Activated CD8-positive, alpha-beta T cell treated with anti-CD3 and anti-CD28 coated beads for 36 hours (primary cell): ENCODE measurements around the gene LATS1. TPM values are rescaled to one million over a fixed set of nuclear protein-coding genes. Genes with fewer than 3 reads are reported as not detected.

Source experiments
- ATAC-seq: fragments of 200-7000 bp; cut with Tn5 transposase; one replicate; pipeline ENCODE4 v1.10.0; 2021; ENCODE audit warnings: mild to moderate bottlenecking, moderate library complexity
- CTCF ChIA-PET: fragments of 350-600 bp; sonication (Branson Sonifier 250); formaldehyde crosslinking; loops from one replicate; lab custom pipeline; 2021; ENCODE audit warnings: antibody characterized with exemption; lab: Charles Lee
- POLR2A ChIA-PET: fragments of 350-600 bp; sonication (Branson Sonifier 250); formaldehyde crosslinking; loops from one replicate; lab custom pipeline; 2021; ENCODE audit warnings: antibody characterized with exemption; lab: Charles Lee
- DNase-seq: peaks from one replicate; pipeline ENCODE4 v3.0.0-alpha.2; 2020
- H3K27ac Mint-ChIP-seq: one replicate; pipeline ENCODE4 v1.8.0; 2021; ENCODE audit warnings: mild to moderate bottlenecking, mixed read lengths
- H3K27me3 Mint-ChIP-seq: one replicate; pipeline ENCODE4 v1.8.0; 2021; ENCODE audit warnings: mixed read lengths
- H3K36me3 Mint-ChIP-seq: one replicate; pipeline ENCODE4 v1.8.0; 2021; ENCODE audit warnings: low read depth, mixed read lengths
- H3K4me1 Mint-ChIP-seq: one replicate; pipeline ENCODE4 v1.8.0; 2021; ENCODE audit warnings: low read depth, mixed read lengths
- H3K4me3 Mint-ChIP-seq: one replicate; pipeline ENCODE4 v1.8.0; 2021; ENCODE audit warnings: mild to moderate bottlenecking, moderate library complexity, mixed read lengths
- H3K9me3 Mint-ChIP-seq: one replicate; pipeline ENCODE4 v1.8.0; 2021; ENCODE audit warnings: mixed read lengths
- CTCF ChIP-seq: fragments of 200-600 bp; IDR thresholded peaks from one replicate; pipeline ENCODE4 v1.8.0; 2022; ENCODE audit warnings: antibody characterized with exemption, mild to moderate bottlenecking
- intact Hi-C: fragments of 100-400 bp; cut with micrococcal nuclease; formaldehyde crosslinking; loops from one replicate; pipeline ENCODE4 v1.10.0; 2022
- total RNA-seq, 2 experiments: library from RNA; stranded (reverse); gene quantifications; one replicate each; pipeline ENCODE4 v1.2.3, GENCODE V29; 2021

The LATS1 gene
- total RNA-seq, 2 experiments from 2014 or later: 21.1 to 21.2 TPM

GRCh38 chr6:149660028-149660427, 57.9 kb downstream of the LATS1 start:
- H3K27ac Mint-ChIP-seq: no peak overlapping the region
- peaks cover 8% of the 10 kb centered on the region for H3K4me1 Mint-ChIP-seq
- intact Hi-C loops: no loop called here
- CTCF ChIA-PET: interaction anchor here (0.6 to 1.0 kb wide), 3 partner anchors 25 to 951 kb away, joined by 3 read pairs; no protein-coding TSS in a partner anchor
- DNase-seq (no peak), ATAC-seq (no peak)
- no peak overlapping the region for H3K4me3 Mint-ChIP-seq
- no peak for TF ChIP-seq CTCF
- H3K27me3 Mint-ChIP-seq: no peaks in the 10 kb centered on the region
- no peaks in the 10 kb centered on the region for H3K9me3 Mint-ChIP-seq
- H3K36me3 Mint-ChIP-seq: peaks cover 22% of the 10 kb centered on the region
- POLR2A ChIA-PET: interaction anchor here (0.7 to 1.4 kb wide), 4 partner anchors 9 to 13 kb away, joined by 3 to 6 read pairs (median 4); partner anchors contain the start of gene KATNA1

GRCh38 chr6:149657441-149657840, 60.5 kb downstream of the LATS1 start:
- peaks cover 8% of the 10 kb centered on the region for H3K4me1 Mint-ChIP-seq
- DNase-seq: no peak
- CTCF ChIA-PET: no interaction called here

GRCh38 chr6:149651056-149651455, 66.8 kb downstream of the LATS1 start:
- intact Hi-C loops: no loop called here
- H3K27ac Mint-ChIP-seq: no peak overlapping the region
- ATAC-seq (no peak), DNase-seq (no peak)
- ChIA-PET CTCF (no interaction called here), POLR2A (interaction anchor here (1.0 to 1.2 kb wide), 2 partner anchors 8 to 9 kb away, joined by 3 to 4 read pairs; no protein-coding TSS in a partner anchor)
- H3K36me3 Mint-ChIP-seq: no peaks in the 10 kb centered on the region
- H3K4me1 Mint-ChIP-seq: peaks cover 12% of the 10 kb centered on the region
- H3K9me3 Mint-ChIP-seq: no peaks in the 10 kb centered on the region
- H3K4me3 Mint-ChIP-seq: no peak overlapping the region
- no peak for TF ChIP-seq CTCF
- no peaks in the 10 kb centered on the region for H3K27me3 Mint-ChIP-seq

More at GRCh38 chr6:149657441-149657840, 60.5 kb downstream of the LATS1 start:
- POLR2A ChIA-PET: no interaction called here
- ATAC-seq: no peak
- TF ChIP-seq CTCF: no peak
- no peaks in the 10 kb centered on the region for H3K9me3 Mint-ChIP-seq
- no peaks in the 10 kb centered on the region for H3K27me3 Mint-ChIP-seq
- H3K4me3 Mint-ChIP-seq: no peak overlapping the region
- H3K27ac Mint-ChIP-seq: no peak overlapping the region
- H3K36me3 Mint-ChIP-seq: peaks cover 12% of the 10 kb centered on the region
- intact Hi-C loops: no loop called here

- Mint-ChIP-seq H3K4me3 (peak within 1 kb of the TSS; percentile 81), H3K9me3 (no peaks in the 10 kb centered on the region), H3K4me1 (peaks cover 25% of the 10 kb centered on the region), H3K27ac (peak within 1 kb of the TSS; percentile 88), H3K36me3 (peaks cover 3% of the 10 kb centered on the region), H3K27me3 (no peaks in the 10 kb centered on the region)
- ATAC-seq: peak; percentile 98
- DNase-seq: peak; percentile 90
- ChIA-PET POLR2A (interaction anchor here (0.8 to 3.2 kb wide), 5 partner anchors 10 to 102 kb away, joined by 3 to 8 read pairs (median 6); partner anchors contain the start of gene LATS1), CTCF (no interaction called here)
- intact Hi-C loops: no loop called here
- no peak for TF ChIP-seq CTCF
Measured at GRCh38 chr6:149648148-149649145, 69.5 kb downstream of the LATS1 start, which contains the start of gene KATNA1. KATNA1 (minus strand) TSS chr6:149648714; CDS start chr6:149638547, 10,167 bp downstream.
